ENCODE results near the gene MTNR1A.
A peak's percentile ranks its signal among the peaks of the same experiment; 100 is the strongest.

Gene MTNR1A

GRCh38 chr4:186554914-186555827, at the start of gene MTNR1A:
TSS of gene MTNR1A (minus strand) at chr4:186555567. CDS start at chr4:186555365, 202 bp downstream.
- DNase-seq = no peak

- DNase-seq = no peak
Observed at GRCh38 chr4:186604124-186604807, 48.9 kb upstream of the MTNR1A start.

GRCh38 chr4:186602978-186603377, 47.6 kb upstream of the MTNR1A start:
- no peak for DNase-seq

- no peak for DNase-seq
Observed at GRCh38 chr4:186599483-186599882, 44.1 kb upstream of the MTNR1A start.

GRCh38 chr4:186598686-186599085, 43.3 kb upstream of the MTNR1A start:
- DNase-seq = no peak

GRCh38 chr4:186596850-186597390, 41.6 kb upstream of the MTNR1A start:
- no peak for DNase-seq

- no peak for DNase-seq
Observed at GRCh38 chr4:186596346-186596745, 41.0 kb upstream of the MTNR1A start.

- no peak for DNase-seq
Observed at GRCh38 chr4:186593587-186593973, 38.2 kb upstream of the MTNR1A start.

GRCh38 chr4:186592966-186593586, 37.7 kb upstream of the MTNR1A start:
- DNase-seq = no peak

GRCh38 chr4:186592445-186592844, 37.1 kb upstream of the MTNR1A start:
- no peak for DNase-seq

- DNase-seq = no peak
Observed at GRCh38 chr4:186591651-186592050, 36.3 kb upstream of the MTNR1A start.

GRCh38 chr4:186588503-186588902, 33.1 kb upstream of the MTNR1A start:
- no peak for DNase-seq

GRCh38 chr4:186587416-186588018, 32.1 kb upstream of the MTNR1A start:
- DNase-seq = peak; percentile 1

- no peak for DNase-seq
Observed at GRCh38 chr4:186586205-186586604, 30.8 kb upstream of the MTNR1A start.

GRCh38 chr4:186584912-186585311, 29.5 kb upstream of the MTNR1A start:
- no peak for DNase-seq

GRCh38 chr4:186581421-186581820, 26.1 kb upstream of the MTNR1A start:
- no peak for DNase-seq

GRCh38 chr4:186580669-186581068, 25.3 kb upstream of the MTNR1A start:
- DNase-seq = no peak

GRCh38 chr4:186570193-186570996, 15.0 kb upstream of the MTNR1A start:
- DNase-seq = no peak

- no peak for DNase-seq
Observed at GRCh38 chr4:186569533-186570192, 14.3 kb upstream of the MTNR1A start.

- DNase-seq = no peak
Observed at GRCh38 chr4:186566068-186566467, 10.7 kb upstream of the MTNR1A start.

- no peak for DNase-seq
Observed at GRCh38 chr4:186563761-186564160, 8.4 kb upstream of the MTNR1A start.

GRCh38 chr4:186561748-186562147, 6.4 kb upstream of the MTNR1A start:
- DNase-seq = no peak
